ENCODE measurements around the gene GPR84.

DNA sequence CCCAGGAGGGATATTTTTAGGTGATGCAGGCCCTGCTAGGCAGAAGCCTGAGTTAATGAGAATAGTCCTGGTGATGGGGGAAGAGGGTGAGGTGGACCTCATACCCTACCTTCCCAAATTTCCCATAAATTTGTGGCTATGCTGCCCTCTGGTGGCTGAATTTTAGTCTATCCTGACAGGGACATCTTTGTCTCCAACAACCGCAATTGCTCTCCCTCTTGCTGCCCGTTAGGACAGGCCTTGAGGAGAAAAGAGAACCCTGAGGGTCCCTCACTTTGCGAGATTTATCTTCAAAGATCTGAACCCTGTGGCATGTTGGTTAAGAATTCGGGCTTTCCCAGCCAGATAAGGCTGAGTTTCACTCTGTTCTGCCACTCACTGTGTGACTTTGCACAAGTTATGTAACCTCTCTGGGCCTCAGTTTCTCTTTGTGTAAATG is 30.0 kb upstream of the GPR84 start:
- TF ChIP-seq, protein P1, sequence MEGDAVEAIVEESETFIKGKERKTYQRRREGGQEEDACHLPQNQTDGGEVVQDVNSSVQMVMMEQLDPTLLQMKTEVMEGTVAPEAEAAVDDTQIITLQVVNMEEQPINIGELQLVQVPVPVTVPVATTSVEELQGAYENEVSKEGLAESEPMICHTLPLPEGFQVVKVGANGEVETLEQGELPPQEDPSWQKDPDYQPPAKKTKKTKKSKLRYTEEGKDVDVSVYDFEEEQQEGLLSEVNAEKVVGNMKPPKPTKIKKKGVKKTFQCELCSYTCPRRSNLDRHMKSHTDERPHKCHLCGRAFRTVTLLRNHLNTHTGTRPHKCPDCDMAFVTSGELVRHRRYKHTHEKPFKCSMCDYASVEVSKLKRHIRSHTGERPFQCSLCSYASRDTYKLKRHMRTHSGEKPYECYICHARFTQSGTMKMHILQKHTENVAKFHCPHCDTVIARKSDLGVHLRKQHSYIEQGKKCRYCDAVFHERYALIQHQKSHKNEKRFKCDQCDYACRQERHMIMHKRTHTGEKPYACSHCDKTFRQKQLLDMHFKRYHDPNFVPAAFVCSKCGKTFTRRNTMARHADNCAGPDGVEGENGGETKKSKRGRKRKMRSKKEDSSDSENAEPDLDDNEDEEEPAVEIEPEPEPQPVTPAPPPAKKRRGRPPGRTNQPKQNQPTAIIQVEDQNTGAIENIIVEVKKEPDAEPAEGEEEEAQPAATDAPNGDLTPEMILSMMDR (IDR thresholded peaks at IDR 0.05) = peak; percentile 35 to 49 (median 35)
- TF ChIP-seq POLR2A (IDR thresholded peaks at IDR 0.05) = no peak

All from vagina (tissue), 2 donors.